SU-DHL-6 (cell line): ENCODE data around the gene SEMA5A.

ENCODE experiments used
- H2AFZ ChIP-seq: fragments of 200-600 bp; sonication (generic); 2 replicates; pipeline ENCODE4 v1.6.1; 2014; ENCODE audit warnings: low read depth, mild to moderate bottlenecking, moderate library complexity, mixed read lengths, antibody characterized with exemption, low read length; ENCODE audit not compliant: severe bottlenecking
- H3F3A ChIP-seq: fragments of 200-600 bp; shearing (Covaris generic); 2 replicates; pipeline ENCODE4 v1.6.0; 2016; ENCODE audit warnings: antibody characterized with exemption, mild to moderate bottlenecking; ENCODE audit not compliant: insufficient read depth
- H3K27ac ChIP-seq: fragments of 200-600 bp; sonication (generic); 2 replicates; pipeline ENCODE4 v1.5.1; 2016; ENCODE audit warnings: low read depth, mild to moderate bottlenecking, low read length, moderate library complexity, mixed read lengths
- H3K27me3 ChIP-seq: fragments of 200-600 bp; sonication (generic), shearing (Covaris generic); 2 replicates; pipeline ENCODE4 v1.6.0; 2014; ENCODE audit warnings: mild to moderate bottlenecking, low read length
- H3K36me3 ChIP-seq: fragments of 200-600 bp; sonication (generic); 2 replicates; pipeline ENCODE4 v1.6.1; 2014; ENCODE audit warnings: mild to moderate bottlenecking, low read length, mixed read lengths
- H3K4me2 ChIP-seq: fragments of 300-600, 200-600 bp; shearing (Covaris generic), sonication (generic); 2 replicates; pipeline ENCODE4 v1.6.0; 2014; ENCODE audit warnings: low read length, low read depth, mild to moderate bottlenecking; ENCODE audit not compliant: poor library complexity, severe bottlenecking
- H3K4me3 ChIP-seq: fragments of 200-600 bp; sonication (generic); 2 replicates; pipeline ENCODE4 v1.5.1; 2014; ENCODE audit warnings: antibody characterized with exemption, low read length, mild to moderate bottlenecking, mixed read lengths; ENCODE audit not compliant: insufficient read depth, poor library complexity, severe bottlenecking
- H3K79me2 ChIP-seq: fragments of 200-600 bp; sonication (generic); 2 replicates; pipeline ENCODE4 v1.6.1; 2014; ENCODE audit warnings: mild to moderate bottlenecking, low read length, moderate library complexity; ENCODE audit not compliant: insufficient read depth
- H3K9ac ChIP-seq: fragments of 200-600 bp; sonication (generic); 2 replicates; pipeline ENCODE4 v1.7.0; 2014; ENCODE audit warnings: mild to moderate bottlenecking, low read length
- H3K9me2 ChIP-seq: fragments of 200-600 bp; sonication (generic); replicated peaks from 2 replicates; pipeline ENCODE4 v1.6.1; 2014; ENCODE audit warnings: low read length; ENCODE audit not compliant: insufficient read depth
- H3K9me3 ChIP-seq: fragments of 200-600 bp; sonication (generic); 2 replicates; pipeline ENCODE4 v1.6.1; 2014; ENCODE audit warnings: low read length, mixed read lengths; ENCODE audit not compliant: insufficient read depth
- H4K20me1 ChIP-seq: fragments of 200-600 bp; sonication (generic); 2 replicates; pipeline ENCODE4 v1.6.1; 2014; ENCODE audit warnings: low read depth, mild to moderate bottlenecking, antibody characterized with exemption, low read length, moderate library complexity, mixed read lengths
- CTCF ChIP-seq: fragments of 200-600 bp; sonication (generic); IDR thresholded peaks from one replicate; pipeline ENCODE4 v1.5.1; 2017; ENCODE audit warnings: antibody characterized with exemption, mild to moderate bottlenecking, low read length, moderate library complexity; ENCODE audit not compliant: insufficient read depth, poor library complexity, severe bottlenecking
- EZH2phosphoT487 ChIP-seq: fragments of 200-600 bp; sonication (generic), shearing (Covaris generic); conservative IDR thresholded peaks from 2 replicates; pipeline ENCODE4 v1.6.1; 2018; ENCODE audit warnings: mild to moderate bottlenecking, antibody characterized with exemption, low read length, moderate library complexity, mixed read lengths

SEMA5A gene

GRCh38 chr5:9058161-9058560 lies 487.7 kb downstream of the SEMA5A start:
- no peak overlapping the region for H2AFZ ChIP-seq
- H3K79me2 ChIP-seq: no peaks in the 10 kb centered on the region
- no peak overlapping the region for H3K4me3 ChIP-seq
- H3K36me3 ChIP-seq: no peaks in the 10 kb centered on the region
- H4K20me1 ChIP-seq: no peaks in the 10 kb centered on the region
- H3K27me3 ChIP-seq: no peaks in the 10 kb centered on the region
- TF ChIP-seq EZH2phosphoT487: no peak
- no peak for TF ChIP-seq CTCF
- no peak overlapping the region for H3K9ac ChIP-seq
- no peaks in the 10 kb centered on the region for H3K9me3 ChIP-seq
- no peak overlapping the region for H3K27ac ChIP-seq
- H3K9me2 ChIP-seq: no peaks in the 10 kb centered on the region
- H3K4me2 ChIP-seq: no peak overlapping the region
- no peaks in the 10 kb centered on the region for H3F3A ChIP-seq

GRCh38 chr5:9057406-9058000 lies 488.4 kb downstream of the SEMA5A start:
- Histone ChIP-seq H3K36me3 (no peaks in the 10 kb centered on the region), H2AFZ (no peak overlapping the region), H3K4me2 (no peak overlapping the region), H3K9me2 (no peaks in the 10 kb centered on the region), H3K9me3 (no peaks in the 10 kb centered on the region), H3K9ac (no peak overlapping the region), H3F3A (no peaks in the 10 kb centered on the region), H3K79me2 (no peaks in the 10 kb centered on the region), H3K4me3 (no peak overlapping the region), H3K27ac (no peak overlapping the region), H4K20me1 (no peaks in the 10 kb centered on the region), H3K27me3 (no peaks in the 10 kb centered on the region)
- TF ChIP-seq CTCF (no peak), EZH2phosphoT487 (no peak)

GRCh38 chr5:9056046-9056445 lies 489.8 kb downstream of the SEMA5A start:
- no peaks in the 10 kb centered on the region for H4K20me1 ChIP-seq
- no peak for TF ChIP-seq CTCF
- no peak for TF ChIP-seq EZH2phosphoT487
- no peak overlapping the region for H3K4me2 ChIP-seq
- H3K27me3 ChIP-seq: no peaks in the 10 kb centered on the region
- no peak overlapping the region for H2AFZ ChIP-seq
- no peaks in the 10 kb centered on the region for H3F3A ChIP-seq
- no peak overlapping the region for H3K4me3 ChIP-seq
- H3K36me3 ChIP-seq: no peaks in the 10 kb centered on the region
- no peaks in the 10 kb centered on the region for H3K9me2 ChIP-seq
- H3K9me3 ChIP-seq: no peaks in the 10 kb centered on the region
- no peak overlapping the region for H3K27ac ChIP-seq
- no peak overlapping the region for H3K9ac ChIP-seq
- no peaks in the 10 kb centered on the region for H3K79me2 ChIP-seq
